GM19395 (cell line): ENCODE results near the gene KLK7.

Source experiments
- ATAC-seq: cut with Tn5 transposase; IDR thresholded peaks from one replicate; pipeline ENCODE4 v1.9.1; 2021; ENCODE audit warnings: mild to moderate bottlenecking, moderate library complexity; ENCODE audit not compliant: unreplicated experiment

KLK7 gene

GRCh38 chr19:50939596-50939995, 44.1 kb downstream of the KLK7 start:
- no peak for ATAC-seq

GRCh38 chr19:50933640-50934039, 50.1 kb downstream of the KLK7 start:
- no peak for ATAC-seq

DNA sequence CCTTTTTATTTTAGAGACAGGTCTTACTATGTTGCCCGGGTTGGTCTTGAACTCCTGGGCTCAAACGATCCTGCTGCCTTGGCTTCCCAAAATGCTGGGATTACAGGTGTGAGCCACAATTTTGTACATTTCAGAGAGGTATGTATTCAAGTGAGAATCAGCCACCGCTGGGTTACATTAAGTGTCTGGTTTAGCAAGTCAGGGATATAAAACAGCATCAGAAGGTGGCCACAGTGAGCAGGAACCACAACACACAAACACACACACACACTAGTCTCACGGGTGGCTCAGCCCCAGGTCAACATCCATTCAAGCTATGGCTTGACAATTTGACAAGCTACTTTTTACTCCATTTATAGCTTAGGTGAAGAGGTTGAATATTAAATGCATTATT, 51.0 kb downstream of the KLK7 start:
- no peak for ATAC-seq

- no peak for ATAC-seq
Observed at GRCh38 chr19:50932018-50932689, 51.6 kb downstream of the KLK7 start.

DNA sequence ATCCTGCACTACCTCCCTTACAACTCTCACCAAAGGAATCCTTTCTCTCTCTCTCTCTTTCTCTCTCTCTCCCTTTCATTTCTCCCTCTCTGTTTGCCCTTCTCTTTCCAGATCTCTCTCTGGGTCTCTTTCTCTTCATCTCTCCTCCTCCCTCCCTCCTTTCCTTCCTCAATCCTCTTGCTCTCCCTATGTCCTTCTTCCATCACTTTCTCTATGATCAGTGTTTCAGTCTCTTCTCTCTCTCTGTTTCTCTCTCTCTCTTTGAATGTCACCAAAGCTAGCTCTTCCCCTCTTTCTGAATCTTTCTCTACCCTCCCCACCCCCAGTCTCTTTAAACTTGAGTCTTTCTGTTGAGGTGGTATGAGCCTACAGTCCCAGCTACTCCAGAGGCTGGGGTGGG, 52.7 kb downstream of the KLK7 start:
- no peak for ATAC-seq

DNA sequence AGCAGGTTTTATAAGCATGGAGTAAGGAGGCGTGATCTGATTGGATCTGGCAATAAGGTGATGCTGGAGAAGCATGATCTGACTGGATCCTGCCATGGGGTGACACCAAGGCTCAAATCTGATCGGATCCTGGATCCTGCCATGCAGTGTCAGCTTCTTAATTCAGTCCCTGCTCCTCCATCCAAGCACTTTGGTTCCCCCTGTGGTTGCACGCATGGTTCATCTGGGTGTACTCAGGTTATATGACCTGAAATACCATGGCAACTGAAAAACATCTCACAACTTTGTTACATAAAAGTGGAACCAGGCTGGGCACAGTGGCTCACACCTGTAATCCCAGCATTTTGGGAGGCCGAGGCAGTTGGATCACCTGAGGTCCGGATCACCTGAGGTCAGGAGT, 54.9 kb downstream of the KLK7 start:
- ATAC-seq, result no peak
